ENCODE measurements around the gene HARS2.
"Not testable (repeated sequence)": the region's sequence is repeated elsewhere in the genome, so short reads cannot be mapped to it uniquely, and the experiment has no call there.

The HARS2 gene

DNA sequence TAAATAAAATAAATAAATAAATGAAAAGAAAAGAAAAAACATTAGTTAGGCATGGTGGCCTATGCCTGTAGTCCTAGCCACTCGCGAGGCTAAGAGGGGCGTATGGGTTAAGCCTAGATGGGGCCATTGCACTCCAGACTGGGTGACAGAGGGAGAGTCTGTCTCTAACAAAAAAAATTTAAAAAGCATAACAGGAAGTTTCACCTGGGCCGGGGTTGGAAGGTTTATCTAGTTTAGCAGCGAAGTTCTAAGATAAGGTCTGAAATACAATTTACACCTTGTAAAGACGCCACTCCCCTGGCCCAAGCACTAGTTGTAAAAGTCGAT, 27.0 kb downstream of the HARS2 start:
- TF ChIP-seq CTCF (IDR thresholded peaks at IDR 0.05), result no peak
- Histone ChIP-seq H3K27ac (peak overlapping the region in 1 of 2 donors; percentile 27), H3K4me3 (no peak overlapping the region)
- DNase-seq (ENCODE audit: low spot score), result no peak

- not testable (repeated sequence) for H3K27ac ChIP-seq; DNase-seq (ENCODE audit: low spot score); H3K4me3 ChIP-seq
These were observed 29.5 kb downstream of the HARS2 start for GRCh38 chr5:140720738-140721137.

DNA sequence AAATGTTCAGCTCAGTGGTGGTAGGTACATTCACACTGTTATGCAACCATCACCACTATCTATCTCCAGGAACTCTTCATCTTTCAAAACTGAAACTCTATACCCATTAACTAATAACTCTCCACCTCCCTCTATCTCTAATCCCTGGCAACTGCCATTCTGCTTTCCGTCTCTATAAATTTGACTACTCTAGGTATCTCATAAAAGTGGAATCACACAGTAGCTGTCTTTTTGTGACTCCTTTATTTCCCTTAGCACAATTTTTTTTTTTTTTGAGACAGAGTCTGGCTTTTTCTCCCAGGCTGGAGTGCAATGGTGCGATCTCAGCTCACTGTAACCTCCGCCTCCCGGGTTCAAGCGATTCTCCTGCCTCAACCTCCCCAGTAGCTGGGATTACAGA, 30.1 kb downstream of the HARS2 start:
- DNase-seq (ENCODE audit: low spot score); H3K27ac ChIP-seq; H3K4me3 ChIP-seq: not testable (repeated sequence)

GRCh38 chr5:140725799-140726471, 34.7 kb downstream of the HARS2 start:
- no peak for DNase-seq (ENCODE audit: low spot score)
- Histone ChIP-seq H3K4me3 (peak overlapping the region; percentile 39), H3K27ac (no peak overlapping the region)
- TF ChIP-seq CTCF (IDR thresholded peaks at IDR 0.05), result no peak

DNA sequence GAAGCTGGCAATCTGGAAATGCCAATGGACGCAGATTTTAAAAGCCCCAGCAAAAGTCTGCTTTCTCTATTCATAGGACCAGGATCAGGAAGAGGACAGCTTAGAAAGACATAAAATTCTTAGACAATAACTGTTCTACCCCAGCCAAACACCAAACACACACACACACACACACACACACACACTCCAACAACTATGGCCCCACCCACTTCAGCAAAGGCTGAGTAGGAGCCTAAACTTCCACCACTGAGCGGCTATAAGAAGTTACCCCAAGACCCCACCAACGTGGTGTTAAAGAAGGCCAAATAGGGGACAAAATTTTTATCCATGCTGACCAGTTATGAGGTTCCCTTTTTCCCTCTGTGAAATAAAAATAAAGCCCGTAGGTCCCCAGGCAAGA, 41.8 kb downstream of the HARS2 start:
- TF ChIP-seq CTCF (IDR thresholded peaks at IDR 0.05), result no peak
- Histone ChIP-seq H3K27ac (no peak overlapping the region), H3K4me3 (no peak overlapping the region)
- DNase-seq (ENCODE audit: low spot score), result no peak

GRCh38 chr5:140734354-140734753, 43.1 kb downstream of the HARS2 start:
- no peak for TF ChIP-seq CTCF (IDR thresholded peaks at IDR 0.05)
- Histone ChIP-seq H3K4me3 (no peak overlapping the region), H3K27ac (no peak overlapping the region)
- no peak for DNase-seq (ENCODE audit: low spot score)

DNA sequence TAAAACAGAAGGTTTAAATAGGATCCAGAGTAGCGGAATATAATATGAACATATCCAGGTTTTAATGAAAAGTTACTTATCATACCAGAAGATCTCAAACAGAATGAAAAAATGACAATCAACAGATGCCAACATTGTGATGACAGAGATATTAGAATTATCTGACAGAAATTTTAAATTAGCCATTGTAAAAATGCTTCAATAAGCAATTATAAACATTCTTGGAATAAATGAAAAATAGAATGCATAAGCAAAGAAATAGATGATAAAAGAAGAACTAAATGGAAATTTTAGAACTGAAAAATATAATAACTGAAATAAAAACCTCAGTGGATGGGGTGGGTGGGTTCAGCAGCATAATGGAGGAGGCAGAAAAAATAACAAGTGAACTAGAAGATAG, 46.2 kb downstream of the HARS2 start:
- no peak overlapping the region for H3K27ac ChIP-seq
- no peak for DNase-seq (ENCODE audit: low spot score)
- no peak overlapping the region for H3K4me3 ChIP-seq
- no peak for TF ChIP-seq CTCF (IDR thresholded peaks at IDR 0.05)

- no peak for DNase-seq (ENCODE audit: low spot score)
- Histone ChIP-seq H3K27ac (no peak overlapping the region), H3K4me3 (no peak overlapping the region)
- no peak for TF ChIP-seq CTCF (IDR thresholded peaks at IDR 0.05)
These were observed 50.7 kb downstream of the HARS2 start for GRCh38 chr5:140741967-140742366.

All from coronary artery (tissue), 2 donors.